HG02885 (cell line): ENCODE results near the gene CLEC4C.

ENCODE experiments used
- ATAC-seq: cut with Tn5 transposase; IDR thresholded peaks from one replicate; pipeline ENCODE4 v1.9.1; 2021; ENCODE audit warnings: mild to moderate bottlenecking; ENCODE audit not compliant: unreplicated experiment, poor library complexity

CLEC4C gene

GRCh38 chr12:7729746-7730145 lies 17.4 kb downstream of the CLEC4C start:
- ATAC-seq: no peak

GRCh38 chr12:7723926-7724325 lies 23.2 kb downstream of the CLEC4C start:
- ATAC-seq: no peak

- ATAC-seq: no peak
Observed at GRCh38 chr12:7719946-7720730, 27.0 kb downstream of the CLEC4C start.

GRCh38 chr12:7716381-7716780 lies 30.8 kb downstream of the CLEC4C start:
- no peak for ATAC-seq

GRCh38 chr12:7712841-7713442 lies 34.2 kb downstream of the CLEC4C start:
- no peak for ATAC-seq

- no peak for ATAC-seq
Observed at GRCh38 chr12:7711133-7711532, 36.0 kb downstream of the CLEC4C start, which contains the start of gene DPPA3. Gene DPPA3, plus strand, starts transcription at chr12:7711433. Its CDS starts 138 bp downstream, at chr12:7711571.

- no peak for ATAC-seq
Observed at GRCh38 chr12:7709969-7710675, 37.1 kb downstream of the CLEC4C start.

GRCh38 chr12:7705846-7706245 lies 41.3 kb downstream of the CLEC4C start:
- no peak for ATAC-seq

GRCh38 chr12:7695566-7696197 lies 51.5 kb downstream of the CLEC4C start, which contains the start of gene GDF3:
Gene GDF3, minus strand, starts transcription at chr12:7695775. Its CDS starts 47 bp downstream, at chr12:7695728.
- ATAC-seq: no peak

- ATAC-seq: no peak
Observed at GRCh38 chr12:7695237-7695560, 52.0 kb downstream of the CLEC4C start.

- no peak for ATAC-seq
Observed at GRCh38 chr12:7694556-7695236, 52.5 kb downstream of the CLEC4C start.

GRCh38 chr12:7693793-7694192 lies 53.4 kb downstream of the CLEC4C start:
- no peak for ATAC-seq

GRCh38 chr12:7681535-7681934 lies 65.6 kb downstream of the CLEC4C start:
- no peak for ATAC-seq
